ENCODE data around the gene FCER2.
"Not testable (repeated sequence)": the region's sequence is repeated elsewhere in the genome, so short reads cannot be mapped to it uniquely, and the experiment has no call there.

Gene FCER2

DNA sequence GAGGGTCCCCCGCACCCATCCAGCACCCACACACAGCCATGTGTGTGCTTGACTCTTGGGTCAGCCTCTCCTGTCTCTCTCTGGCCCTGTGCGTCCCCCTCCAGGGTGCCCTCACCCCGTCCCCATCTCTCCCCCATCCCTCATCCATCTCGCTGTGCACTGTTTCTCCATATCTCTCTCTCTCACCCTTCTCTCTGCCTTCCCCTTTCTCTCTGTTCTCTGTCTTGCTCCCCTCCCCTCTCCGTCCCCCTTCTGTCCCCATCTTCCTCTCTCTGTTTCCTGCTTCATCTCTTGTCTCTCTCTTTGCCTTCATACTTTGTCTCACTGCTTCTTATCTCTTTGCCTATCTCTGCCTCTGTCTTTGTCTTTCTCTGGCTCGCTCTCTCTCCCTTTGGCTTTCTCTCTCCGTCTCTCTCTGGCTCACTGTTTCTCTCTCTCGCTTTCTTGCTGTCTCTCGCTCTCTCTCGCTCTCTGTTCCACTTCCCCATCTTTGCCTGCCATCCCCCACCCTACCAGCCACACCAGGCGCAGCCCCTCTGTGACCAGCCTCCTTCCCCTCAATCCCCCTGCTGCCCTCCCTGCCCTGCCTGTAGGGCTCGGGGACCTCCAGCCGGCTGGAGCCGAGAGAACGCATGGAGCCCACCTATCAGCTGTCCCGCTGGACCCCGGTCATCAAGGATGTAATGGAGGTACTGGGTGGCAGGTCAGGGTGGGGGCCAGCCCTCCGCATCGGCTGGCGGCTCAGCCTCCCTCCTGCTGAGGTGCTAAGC lies 56.1 kb downstream of the FCER2 start:
- no peak for DNase-seq (ENCODE audit: low read depth)

- DNase-seq (ENCODE audit: low read depth): no peak
Measured at GRCh38 chr19:7645163-7645562, 56.8 kb downstream of the FCER2 start.

DNA sequence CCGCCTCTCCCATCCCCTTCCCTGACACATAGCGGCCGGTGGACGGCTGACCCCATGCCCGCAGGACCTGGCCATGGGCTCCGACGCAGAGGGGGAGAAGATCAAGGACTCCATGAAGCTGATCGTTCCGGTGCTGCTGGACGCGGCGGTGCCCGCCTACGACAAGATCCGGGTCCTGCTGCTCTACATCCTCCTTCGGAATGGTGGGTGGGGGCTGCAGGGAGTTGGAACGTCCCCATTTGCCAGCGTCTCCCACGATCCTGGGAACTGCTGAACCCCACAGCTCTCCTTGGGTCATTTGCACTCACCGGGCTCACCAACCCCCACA lies 57.4 kb downstream of the FCER2 start:
- DNase-seq (ENCODE audit: low read depth): no peak

DNA sequence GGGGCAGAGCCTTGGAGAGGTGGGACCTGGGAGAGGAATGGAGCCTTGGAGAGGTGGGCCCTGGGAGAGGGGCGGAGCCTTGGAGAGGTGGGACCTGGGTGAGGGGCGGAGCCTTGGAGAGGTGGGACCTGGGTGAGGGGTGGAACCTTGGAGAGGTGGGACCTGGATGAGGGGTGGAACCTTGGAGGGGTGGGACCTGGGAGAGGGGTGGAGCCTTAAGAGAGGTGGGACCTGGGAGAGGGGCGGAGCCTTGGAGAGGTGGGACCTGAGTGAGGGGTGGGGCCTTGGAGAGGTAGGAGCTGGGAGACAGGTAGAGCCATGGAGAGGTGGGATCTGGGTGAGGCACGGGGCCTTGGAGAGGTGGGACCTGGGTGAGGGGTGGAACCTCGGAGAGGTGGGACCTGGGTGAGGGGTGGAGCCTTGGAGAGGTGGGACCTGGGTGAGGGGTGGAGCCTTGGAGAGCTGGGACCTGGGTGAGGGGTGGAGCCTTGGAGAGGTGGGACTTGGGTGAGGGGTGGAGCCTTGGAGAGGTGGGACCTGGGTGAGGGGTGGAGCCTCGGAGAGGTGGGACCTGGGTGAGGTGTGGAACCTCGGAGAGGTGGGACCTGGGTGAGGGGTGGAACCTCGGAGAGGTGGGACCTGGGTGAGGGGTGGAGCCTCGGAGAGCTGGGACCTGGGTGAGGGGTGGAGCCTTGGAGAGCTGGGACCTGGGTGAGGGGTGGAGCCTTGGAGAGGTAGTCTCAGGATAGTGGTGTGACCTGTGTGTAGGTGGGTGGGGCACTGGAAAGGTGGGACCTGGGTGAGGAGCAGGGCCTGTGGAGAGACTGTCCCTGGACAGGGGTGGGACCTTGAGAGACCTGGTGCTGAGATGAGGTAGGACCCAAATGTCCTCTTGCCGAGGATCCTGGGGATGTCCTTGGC lies 58.0 kb downstream of the FCER2 start:
- not testable (repeated sequence) for DNase-seq (ENCODE audit: low read depth)

DNA sequence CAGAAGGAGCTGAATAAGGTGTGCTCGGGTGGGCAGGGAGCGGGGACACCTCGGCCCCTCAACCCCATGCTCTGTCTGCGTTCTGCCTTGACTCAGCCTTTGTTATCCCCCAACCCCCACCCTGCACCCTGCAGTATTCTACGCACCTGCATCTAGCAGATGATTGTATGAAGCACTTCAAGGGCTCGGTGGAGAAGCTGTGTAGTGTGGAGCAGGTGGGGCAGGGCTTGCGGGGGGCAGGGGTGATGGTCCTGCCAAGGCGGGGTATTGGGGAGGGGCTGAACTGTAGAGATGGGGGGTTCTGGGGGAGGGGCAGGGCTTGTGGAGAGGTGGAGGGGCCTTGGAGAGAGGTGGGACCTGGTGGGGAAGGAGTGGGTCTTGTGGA lies 58.9 kb downstream of the FCER2 start:
- no peak for DNase-seq (ENCODE audit: low read depth)

- no peak for DNase-seq (ENCODE audit: low read depth)
Measured at GRCh38 chr19:7642295-7643030, 59.5 kb downstream of the FCER2 start.

GRCh38 chr19:7641290-7642276 lies 60.3 kb downstream of the FCER2 start:
- DNase-seq (ENCODE audit: low read depth): no peak

DNA sequence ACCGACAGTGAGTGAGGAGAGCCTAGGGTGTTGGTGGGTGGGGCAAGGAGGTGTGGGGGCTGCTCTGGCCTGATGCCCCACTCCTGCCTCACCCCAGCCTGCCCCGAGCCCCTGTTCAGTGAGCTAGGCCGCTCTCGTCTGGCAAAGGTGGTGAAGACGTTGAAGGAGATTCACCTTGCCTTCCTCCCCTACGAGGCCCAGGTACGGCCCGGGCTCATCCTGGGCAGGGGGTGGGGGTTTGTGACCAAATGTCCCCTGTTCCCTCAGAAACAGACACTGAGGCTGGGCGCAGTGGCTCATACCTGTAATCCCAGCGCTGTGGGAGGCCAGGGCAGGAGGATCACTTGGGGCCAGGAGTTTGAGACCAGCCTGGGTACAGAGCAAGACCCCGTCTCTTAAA lies 61.1 kb downstream of the FCER2 start:
- no peak for DNase-seq (ENCODE audit: low read depth)

DNA sequence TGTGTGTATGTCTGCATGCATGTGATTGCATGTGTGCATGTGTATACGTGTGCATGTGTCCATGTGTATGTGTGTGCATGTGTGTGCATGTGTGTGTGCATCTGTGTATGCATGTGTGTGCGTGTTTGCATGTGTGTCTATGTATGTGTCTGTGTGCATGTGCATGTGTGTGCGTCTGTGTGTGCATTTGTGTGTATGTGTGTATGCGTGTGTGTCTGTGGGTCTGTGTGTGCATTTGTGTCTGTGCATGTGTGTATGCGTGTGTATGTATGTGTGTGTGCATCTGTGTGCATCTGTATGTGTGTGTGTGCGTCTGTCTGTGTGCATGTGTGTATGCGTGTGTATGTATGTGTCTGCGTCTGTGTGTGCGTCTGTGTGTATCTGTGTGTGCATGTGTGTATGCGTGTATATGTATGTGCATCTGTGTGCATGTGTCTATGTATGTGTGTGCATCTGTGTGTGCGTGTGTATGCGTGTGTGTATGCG lies 62.0 kb downstream of the FCER2 start:
- DNase-seq (ENCODE audit: low read depth): no peak

GRCh38 chr19:7638802-7639465 lies 63.0 kb downstream of the FCER2 start:
- no peak for DNase-seq (ENCODE audit: low read depth)

Measured in stimulated activated CD8-positive, alpha-beta memory T cell treated with anti-CD3 and anti-CD28 coated beads, Interleukin-7, amount 100 ng/mL, for 24 hours (primary cell).